GM19025 (cell line): Measurements from ENCODE around the gene OLFM3.

ENCODE experiments used
- ATAC-seq: cut with Tn5 transposase; IDR thresholded peaks from one replicate; pipeline ENCODE4 v1.9.1; 2021; ENCODE audit warnings: mild to moderate bottlenecking, low read depth, moderate library complexity; ENCODE audit not compliant: unreplicated experiment

The OLFM3 gene

GRCh38 chr1:101953623-101954022 is 43.1 kb downstream of the OLFM3 start:
- no peak for ATAC-seq

GRCh38 chr1:101945884-101946283 is 50.8 kb downstream of the OLFM3 start:
- no peak for ATAC-seq

DNA sequence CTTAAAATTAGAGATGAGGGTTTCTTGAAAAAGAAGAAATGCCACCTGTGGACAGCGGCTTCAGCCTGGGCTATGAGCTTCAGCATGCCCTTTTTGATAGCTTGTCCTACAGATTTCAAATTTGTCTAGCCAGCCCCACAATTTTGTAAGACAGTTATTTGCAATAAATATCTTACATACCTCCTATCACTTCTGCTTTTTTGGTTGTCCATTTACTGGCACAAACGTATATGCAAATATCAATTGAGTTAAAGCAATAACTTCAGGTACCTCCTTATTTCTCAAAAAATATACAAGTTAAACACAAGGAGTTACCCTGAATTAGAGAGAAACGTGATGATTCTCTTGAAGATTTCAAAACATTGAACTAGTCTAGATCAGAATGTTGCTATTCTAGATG is 53.5 kb downstream of the OLFM3 start:
- ATAC-seq, result no peak

GRCh38 chr1:101942516-101943193 is 54.1 kb downstream of the OLFM3 start:
- no peak for ATAC-seq

GRCh38 chr1:101938681-101939080 is 58.0 kb downstream of the OLFM3 start:
- ATAC-seq, result no peak

GRCh38 chr1:101929343-101929742 is 67.4 kb downstream of the OLFM3 start:
- ATAC-seq, result no peak

DNA sequence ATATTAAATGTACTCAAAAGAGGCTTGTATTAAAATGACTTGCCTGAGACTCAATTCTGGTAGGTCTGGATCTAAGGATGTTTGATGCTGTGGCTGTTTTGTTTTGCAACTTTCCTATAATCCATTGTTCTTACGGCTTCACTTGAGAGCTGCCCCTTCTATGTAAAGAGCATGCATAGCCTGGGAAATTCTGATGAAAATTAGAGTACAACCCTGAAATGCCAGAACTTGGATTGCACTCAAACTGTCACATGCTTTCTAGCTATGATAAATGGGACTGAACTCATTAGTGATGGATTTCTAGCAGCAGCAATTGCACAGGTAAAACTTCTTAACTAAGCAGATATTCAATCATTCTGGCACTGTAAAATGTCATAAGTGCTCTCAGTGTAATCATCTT is 67.9 kb downstream of the OLFM3 start:
- no peak for ATAC-seq

GRCh38 chr1:101924700-101925099 is 72.0 kb downstream of the OLFM3 start:
- ATAC-seq, result no peak

- no peak for ATAC-seq
These were observed 76.1 kb downstream of the OLFM3 start for GRCh38 chr1:101920577-101920976.

DNA sequence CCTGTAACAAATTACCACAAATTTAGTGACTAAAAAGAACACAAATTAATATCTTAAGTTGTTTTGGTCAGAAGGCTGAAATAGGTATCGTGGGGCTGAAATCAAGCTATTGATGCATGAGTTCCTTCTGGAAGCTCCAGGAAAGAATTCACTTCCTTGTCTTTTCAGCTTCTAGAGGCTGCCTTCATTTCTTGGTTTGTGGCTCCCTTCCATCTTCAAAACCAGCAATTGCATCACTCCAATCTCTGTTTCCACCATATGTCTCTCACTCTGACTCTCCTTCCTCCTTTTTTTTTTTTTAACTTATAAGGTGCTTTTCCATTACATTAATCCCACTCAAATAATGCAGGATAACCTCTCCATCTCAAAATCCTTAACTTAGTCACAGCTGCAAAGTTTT is 78.4 kb downstream of the OLFM3 start:
- ATAC-seq, result no peak

DNA sequence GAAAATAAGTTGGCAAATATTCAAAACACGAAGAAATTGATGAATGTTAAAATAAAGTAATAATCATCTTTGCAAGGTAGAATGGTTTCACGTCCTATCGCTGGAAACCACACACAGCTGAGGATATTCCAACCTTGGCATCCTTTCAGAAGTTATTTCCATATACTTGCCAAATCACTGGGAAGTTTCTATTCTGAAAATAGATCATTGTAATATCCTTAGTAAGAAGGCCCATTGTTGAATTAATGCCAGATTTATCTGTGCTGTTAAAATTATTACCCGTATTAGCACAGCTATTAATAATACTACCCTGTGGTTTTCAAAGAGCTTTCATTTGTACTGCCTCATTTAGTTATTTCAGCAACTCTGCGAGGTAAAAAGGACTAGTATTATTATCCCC is 81.1 kb downstream of the OLFM3 start:
- ATAC-seq, result no peak

DNA sequence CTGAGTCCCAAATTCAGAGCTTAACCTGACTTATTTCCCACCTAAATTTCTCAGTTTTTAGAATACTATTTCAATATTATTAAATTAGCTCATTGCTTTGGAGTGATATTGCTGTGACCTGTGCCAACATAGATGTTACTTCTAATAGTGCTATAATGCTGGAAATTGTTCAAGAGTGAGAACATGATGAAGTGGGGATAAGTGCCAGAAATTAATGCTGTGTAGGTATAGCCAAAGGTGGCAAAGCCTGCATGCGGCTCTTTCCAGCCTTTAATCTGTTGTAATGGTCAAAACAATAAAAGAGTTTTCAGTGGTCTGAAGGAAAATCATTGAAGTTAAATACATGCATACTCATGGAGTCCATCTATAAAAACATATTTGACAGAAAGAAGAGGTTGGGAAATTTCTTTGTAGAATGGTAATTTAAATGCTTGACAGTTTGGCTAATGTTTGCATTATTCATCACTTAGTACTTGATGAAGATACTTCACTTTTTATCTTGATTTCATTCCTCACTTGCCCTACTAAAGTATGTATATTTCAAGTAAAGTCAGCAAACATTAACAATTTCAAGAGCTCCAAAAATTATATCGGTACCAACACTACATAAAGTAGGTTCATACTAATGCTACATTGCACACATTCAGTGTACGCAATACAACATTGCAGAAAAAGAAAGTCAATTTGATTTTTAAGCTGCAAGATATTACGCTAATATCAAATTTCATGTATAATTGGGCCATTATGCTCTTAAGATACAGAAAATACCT is 82.1 kb downstream of the OLFM3 start:
- no peak for ATAC-seq

GRCh38 chr1:101911894-101912293 is 84.8 kb downstream of the OLFM3 start:
- ATAC-seq, result no peak

DNA sequence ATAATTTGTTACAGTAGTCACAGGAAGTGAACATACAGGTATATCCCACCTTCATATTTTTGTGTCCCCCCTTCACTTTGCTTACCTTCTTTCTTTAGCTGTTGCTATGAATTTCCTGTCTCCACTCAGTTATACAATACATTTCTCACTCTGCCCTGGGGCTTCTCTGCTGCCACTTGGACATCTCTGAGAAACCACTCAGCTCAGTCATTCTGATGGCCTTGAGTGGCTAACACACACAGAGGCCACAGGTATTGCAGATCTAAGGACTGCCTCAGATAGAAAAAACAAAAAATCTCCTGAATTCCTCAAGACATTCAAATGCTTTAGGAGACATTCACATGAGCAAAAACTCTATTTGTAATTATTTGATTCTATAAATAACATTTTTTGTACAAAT is 87.7 kb downstream of the OLFM3 start:
- no peak for ATAC-seq

- ATAC-seq, result no peak
These were observed 89.5 kb downstream of the OLFM3 start for GRCh38 chr1:101907264-101907663.

- no peak for ATAC-seq
These were observed 91.4 kb downstream of the OLFM3 start for GRCh38 chr1:101905283-101905835.

DNA sequence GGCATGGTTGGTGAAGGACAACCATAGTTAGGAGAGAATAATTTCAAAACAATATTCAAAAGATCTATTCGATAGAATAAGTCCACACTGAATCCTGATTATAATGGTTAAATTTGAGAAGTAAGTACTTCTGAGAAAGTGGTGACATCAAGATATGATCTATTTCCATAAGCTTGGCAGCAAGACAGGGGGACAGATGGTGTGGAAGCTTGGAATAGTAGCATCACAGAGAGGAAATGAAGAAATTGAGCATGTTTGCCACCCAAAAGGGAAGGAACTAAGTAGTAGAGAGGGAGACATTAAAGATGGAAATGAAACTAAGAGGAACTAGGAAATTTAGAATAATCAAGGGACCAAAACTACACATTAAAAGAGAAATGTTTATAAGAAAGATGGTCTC is 94.5 kb downstream of the OLFM3 start:
- no peak for ATAC-seq

DNA sequence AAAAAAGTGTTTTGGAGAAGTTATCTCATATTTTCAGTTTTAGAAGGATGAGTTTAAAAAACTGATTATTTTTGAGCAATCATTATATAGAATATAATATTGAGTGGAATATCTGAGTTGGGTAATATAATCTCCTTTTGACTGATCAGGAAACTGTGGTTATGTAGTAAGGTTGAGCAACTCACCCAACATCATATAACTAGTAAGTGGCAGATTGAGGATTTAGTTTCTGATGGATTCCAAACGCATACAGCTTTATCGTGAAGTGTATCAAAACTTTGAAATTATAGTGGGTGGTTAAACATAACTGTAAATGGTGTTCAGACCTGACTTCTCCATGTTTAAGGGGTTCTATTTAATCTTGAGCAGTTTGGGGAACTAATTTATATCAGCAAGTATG is 98.6 kb downstream of the OLFM3 start:
- no peak for ATAC-seq

- no peak for ATAC-seq
These were observed 112.1 kb downstream of the OLFM3 start for GRCh38 chr1:101884621-101885020.

- no peak for ATAC-seq
These were observed 120.8 kb downstream of the OLFM3 start for GRCh38 chr1:101875891-101876290.

DNA sequence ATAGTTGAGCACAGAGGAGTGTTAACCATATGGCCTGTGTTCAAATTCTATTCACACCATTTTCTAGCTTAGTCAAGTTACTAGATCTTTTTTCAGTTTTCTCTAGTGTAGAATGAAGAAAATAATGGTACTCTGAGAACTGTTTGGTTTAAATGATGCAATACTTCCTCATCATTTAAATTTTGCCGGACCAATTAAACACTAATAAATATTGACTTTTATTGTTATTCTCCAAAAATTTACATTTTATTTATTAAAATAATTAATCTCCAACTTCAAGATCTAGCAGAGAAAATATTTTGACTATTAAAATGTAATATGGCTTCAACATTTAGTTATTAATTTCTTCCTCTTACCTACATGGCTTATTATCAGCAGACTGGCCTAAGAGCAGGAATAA is 123.1 kb downstream of the OLFM3 start:
- no peak for ATAC-seq

- no peak for ATAC-seq
These were observed 136.8 kb downstream of the OLFM3 start for GRCh38 chr1:101859941-101860340.
